SK-N-SH treated with all-trans-retinoic acid at 6 μM for 48 hours (cell line): Measurements from ENCODE around the gene RAB11B.

ENCODE experiments used
- ATAC-seq: fragments of 200-7000 bp; cut with Tn5 transposase; 3 replicates; pipeline ENCODE4 v1.9.1; 2020; ENCODE audit warnings: mild to moderate bottlenecking, moderate library complexity
- BACH2 ChIP-seq: fragments of 250-450 bp; sonication (Bioruptor Pico); IDR thresholded peaks from 2 replicates; pipeline ENCODE4 v1.9.0; 2021; ENCODE audit warnings: mild to moderate bottlenecking, borderline replicate concordance
- CREB5 ChIP-seq: fragments of 250-450 bp; sonication (Bioruptor Pico); IDR thresholded peaks from 2 replicates; pipeline ENCODE4 v1.5.1; 2020; ENCODE audit warnings: low read depth, mild to moderate bottlenecking, moderate library complexity
- CSRNP3 ChIP-seq: fragments of 250-450 bp; sonication (Bioruptor Pico); IDR thresholded peaks from 2 replicates; pipeline ENCODE4 v1.5.1; 2021; ENCODE audit warnings: mild to moderate bottlenecking, moderate library complexity
- ESRRG ChIP-seq: fragments of 250-450 bp; sonication (Bioruptor Pico); IDR thresholded peaks from 2 replicates; pipeline ENCODE4 v1.6.1; 2021; ENCODE audit warnings: mild to moderate bottlenecking
- GLIS3 ChIP-seq: fragments of 250-450 bp; sonication (Bioruptor Pico); IDR thresholded peaks from 2 replicates; pipeline ENCODE4 v1.5.0; 2020; ENCODE audit warnings: mild to moderate bottlenecking, moderate library complexity
- ISL1 ChIP-seq: fragments of 250-450 bp; sonication (Bioruptor Pico); IDR thresholded peaks from 2 replicates; pipeline ENCODE4 v2.1.2; 2022; ENCODE audit warnings: mild to moderate bottlenecking, moderate library complexity
- OSR1 ChIP-seq: fragments of 250-450 bp; sonication (Bioruptor Pico); IDR thresholded peaks from 2 replicates; pipeline ENCODE4 v1.8.0; 2022; ENCODE audit warnings: moderate library complexity, mild to moderate bottlenecking, inconsistent platforms
- PATZ1 ChIP-seq: fragments of 250-450 bp; sonication (Bioruptor Pico); IDR thresholded peaks from 2 replicates; pipeline ENCODE4 v1.8.0; 2020; ENCODE audit warnings: mild to moderate bottlenecking, moderate library complexity, borderline replicate concordance
- POU6F1 ChIP-seq: fragments of 250-450 bp; sonication (Bioruptor Pico); IDR thresholded peaks from 2 replicates; pipeline ENCODE4 v1.8.0; 2021; ENCODE audit warnings: low read depth, mild to moderate bottlenecking, moderate library complexity, borderline replicate concordance
- PPARA ChIP-seq: fragments of 250-450 bp; sonication (Bioruptor Pico); IDR thresholded peaks from 2 replicates; pipeline ENCODE4 v1.5.0; 2020; ENCODE audit warnings: mild to moderate bottlenecking, borderline replicate concordance
- SNAI2 ChIP-seq: fragments of 250-450 bp; sonication (Bioruptor Pico); IDR thresholded peaks from 2 replicates; pipeline ENCODE4 v1.5.0; 2020; ENCODE audit warnings: mild to moderate bottlenecking, moderate library complexity
- TCF4 ChIP-seq: fragments of 250-450 bp; sonication (Bioruptor Pico); IDR thresholded peaks from 2 replicates; pipeline ENCODE4 v1.8.0; 2021; ENCODE audit warnings: mild to moderate bottlenecking, moderate library complexity, borderline replicate concordance
- TOX ChIP-seq: fragments of 250-450 bp; sonication (Bioruptor Pico); IDR thresholded peaks from 2 replicates; pipeline ENCODE4 v1.8.0; 2021; ENCODE audit warnings: mild to moderate bottlenecking, moderate library complexity, borderline replicate concordance
- TSHZ2 ChIP-seq: fragments of 250-450 bp; sonication (Bioruptor Pico); IDR thresholded peaks from 2 replicates; pipeline ENCODE4 v1.5.0; 2020; ENCODE audit warnings: mild to moderate bottlenecking, moderate library complexity
- ZC3H10 ChIP-seq: fragments of 250-450 bp; sonication (Bioruptor Pico); IDR thresholded peaks from 2 replicates; pipeline ENCODE4 v1.5.1; 2021; ENCODE audit warnings: mild to moderate bottlenecking, moderate library complexity
- ZFP3 ChIP-seq: fragments of 250-450 bp; sonication (Bioruptor Pico); IDR thresholded peaks from 2 replicates; pipeline ENCODE4 v1.5.0; 2020; ENCODE audit warnings: mild to moderate bottlenecking, moderate library complexity
- ZFP30 ChIP-seq: fragments of 450-650 bp; formaldehyde crosslinking; IDR thresholded peaks from 2 replicates; pipeline ENCODE4 v1.5.0; 2022; ENCODE audit warnings: mild to moderate bottlenecking, moderate library complexity
- ZNF565 ChIP-seq: fragments of 450-650 bp; formaldehyde crosslinking; conservative IDR thresholded peaks from 2 replicates; pipeline ENCODE4 v1.5.0; 2020; ENCODE audit warnings: low read depth, mild to moderate bottlenecking, moderate library complexity
- ZNF70 ChIP-seq: fragments of 450-650 bp; formaldehyde crosslinking; IDR thresholded peaks from 2 replicates; pipeline ENCODE4 v1.5.0; 2020; ENCODE audit warnings: mild to moderate bottlenecking, moderate library complexity
- ZNF8 ChIP-seq: fragments of 450-650 bp; formaldehyde crosslinking; IDR thresholded peaks from 2 replicates; pipeline ENCODE4 v1.5.0; 2020; ENCODE audit warnings: mild to moderate bottlenecking, moderate library complexity

RAB11B gene

GRCh38 chr19:8449830-8450229 is 59.7 kb downstream of the RAB11B start (continued):
- TF ChIP-seq TSHZ2: no peak
- TF ChIP-seq POU6F1 (CRISPR knock-in tag): no peak
- TF ChIP-seq TOX (CRISPR knock-in tag): no peak
- no peak for TF ChIP-seq CSRNP3 (CRISPR knock-in tag)
- TF ChIP-seq ESRRG (CRISPR knock-in tag): no peak
- TF ChIP-seq, all 23 proteins: peak for 0

- TF ChIP-seq GLIS3 (CRISPR knock-in tag): no peak
- no peak for TF ChIP-seq TSHZ2
- TF ChIP-seq ISL1 (CRISPR knock-in tag): no peak
- TF ChIP-seq ZNF70 (CRISPR knock-in tag): no peak
- no peak for TF ChIP-seq ESRRG (CRISPR knock-in tag)
- TF ChIP-seq ZFP30: no peak
- no peak for TF ChIP-seq ZNF8 (CRISPR knock-in tag)
- TF ChIP-seq CREB5 (CRISPR knock-in tag): no peak
- TF ChIP-seq ZC3H10 (CRISPR knock-in tag): no peak
- no peak for TF ChIP-seq OSR1
- no peak for TF ChIP-seq PPARA (CRISPR knock-in tag)
- no peak for TF ChIP-seq TCF4 (CRISPR knock-in tag)
- TF ChIP-seq ZFP3 (CRISPR knock-in tag): no peak
- no peak for TF ChIP-seq BACH2 (CRISPR knock-in tag)
- TF ChIP-seq SNAI2 (CRISPR knock-in tag): no peak
- TF ChIP-seq PATZ1 (CRISPR knock-in tag): no peak
- TF ChIP-seq POU6F1 (CRISPR knock-in tag): no peak
- TF ChIP-seq TOX (CRISPR knock-in tag): no peak
- TF ChIP-seq ZNF565 (CRISPR knock-in tag): no peak
- no peak for TF ChIP-seq CSRNP3 (CRISPR knock-in tag)
- ATAC-seq: no peak
Observed at GRCh38 chr19:8451377-8451776, 61.2 kb downstream of the RAB11B start.
